Measurements from ENCODE around the gene MANBA. TPM values are rescaled to one million over a fixed set of nuclear protein-coding genes. Genes with fewer than 3 reads are reported as not detected.
"Not testable (repeated sequence)": the region's sequence is repeated elsewhere in the genome, so short reads cannot be mapped to it uniquely, and the experiment has no call there.

MANBA gene
- total RNA-seq, 6 experiments from 2014 or later, result 11.3 to 18.2 (median 13.9) TPM

DNA sequence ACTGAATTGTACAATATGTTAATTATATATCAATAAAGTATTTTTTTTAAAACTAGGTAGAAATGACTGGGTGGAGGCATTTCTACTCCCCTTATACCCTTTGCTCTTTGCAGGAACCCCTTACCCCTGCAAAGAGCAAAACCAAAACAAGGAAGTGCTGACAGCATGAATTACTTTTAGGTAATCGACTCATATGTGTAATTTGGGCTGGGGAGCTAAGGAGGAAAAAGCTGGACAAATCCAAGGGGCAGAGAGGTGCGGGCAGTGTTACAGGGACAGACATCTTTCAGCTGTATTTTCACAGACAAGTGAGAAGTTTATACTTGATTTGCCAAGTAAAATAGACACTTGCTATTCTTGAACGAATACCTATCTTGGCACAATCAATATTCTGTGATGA, 35.5 kb downstream of the MANBA start:
- 19% methylated on average over 3 of the region's 3 CpGs for WGBS (ENCODE audit: insufficient coverage, low coverage, low lambda C conversion rate, missing lambda C conversion rate)
- Histone ChIP-seq H3K9me3 (no peaks in the 10 kb centered on the region), H3K4me3 (no peak overlapping the region), H3K27me3 (no peaks in the 10 kb centered on the region), H3K27ac (no peak overlapping the region), H3K36me3 (no peaks in the 10 kb centered on the region), H3K4me1 (peaks cover 0 to 12% (median 2%) of the 10 kb centered on the region in 4 donors)
- no peak for DNase-seq
- TF ChIP-seq POLR2A (IDR thresholded peaks at IDR 0.05), result no peak
- TF ChIP-seq CTCF (IDR thresholded peaks at IDR 0.05), result no peak
- peak in 3 of 4 donors; percentile 18 to 65 (median 38) for ATAC-seq
- intact Hi-C loops (cut with DNase I), result no loop called here

GRCh38 chr4:102723511-102723910, 37.3 kb downstream of the MANBA start:
- DNase-seq, result no peak
- ATAC-seq, result no peak
- Histone ChIP-seq H3K9me3 (no peaks in the 10 kb centered on the region), H3K4me3 (no peak overlapping the region), H3K27me3 (no peaks in the 10 kb centered on the region), H3K36me3 (no peaks in the 10 kb centered on the region), H3K4me1 (peaks cover 0 to 12% (median 2%) of the 10 kb centered on the region in 4 donors), H3K27ac (no peak overlapping the region)
- intact Hi-C loops (cut with DNase I), result no loop called here
- TF ChIP-seq POLR2A (IDR thresholded peaks at IDR 0.05) (no peak), CTCF (IDR thresholded peaks at IDR 0.05) (no peak)

DNA sequence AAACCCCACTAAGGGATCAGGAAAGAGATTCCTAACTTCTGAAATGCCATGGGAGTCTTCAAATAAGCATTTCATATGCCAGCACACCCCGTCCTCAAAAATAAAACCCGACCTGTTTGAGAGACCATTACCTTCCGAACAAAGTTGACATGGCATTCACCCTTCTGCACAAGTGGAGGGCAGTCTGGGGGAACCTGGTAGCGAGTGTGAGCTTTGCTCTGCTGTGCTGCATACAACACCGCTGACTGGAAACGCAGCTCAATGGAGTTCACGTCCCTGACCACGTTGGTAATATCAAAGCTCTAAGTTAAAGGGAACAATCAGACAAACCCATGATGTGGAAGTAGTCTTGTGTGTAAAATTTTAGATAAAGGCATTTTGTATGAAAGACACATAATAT, 38.0 kb downstream of the MANBA start:
- Histone ChIP-seq H3K9me3 (no peaks in the 10 kb centered on the region), H3K27ac (no peak overlapping the region), H3K4me1 (peaks cover 0 to 18% (median 2%) of the 10 kb centered on the region in 4 donors), H3K36me3 (no peaks in the 10 kb centered on the region), H3K27me3 (no peaks in the 10 kb centered on the region), H3K4me3 (no peak overlapping the region)
- ATAC-seq (no peak), DNase-seq (no peak)
- WGBS (ENCODE audit: insufficient coverage, low coverage, low lambda C conversion rate, missing lambda C conversion rate), result 96% methylated on average over 7 of the region's 8 CpGs
- intact Hi-C loops (cut with DNase I), result no loop called here
- TF ChIP-seq CTCF (IDR thresholded peaks at IDR 0.05) (no peak), POLR2A (IDR thresholded peaks at IDR 0.05) (no peak)

DNA sequence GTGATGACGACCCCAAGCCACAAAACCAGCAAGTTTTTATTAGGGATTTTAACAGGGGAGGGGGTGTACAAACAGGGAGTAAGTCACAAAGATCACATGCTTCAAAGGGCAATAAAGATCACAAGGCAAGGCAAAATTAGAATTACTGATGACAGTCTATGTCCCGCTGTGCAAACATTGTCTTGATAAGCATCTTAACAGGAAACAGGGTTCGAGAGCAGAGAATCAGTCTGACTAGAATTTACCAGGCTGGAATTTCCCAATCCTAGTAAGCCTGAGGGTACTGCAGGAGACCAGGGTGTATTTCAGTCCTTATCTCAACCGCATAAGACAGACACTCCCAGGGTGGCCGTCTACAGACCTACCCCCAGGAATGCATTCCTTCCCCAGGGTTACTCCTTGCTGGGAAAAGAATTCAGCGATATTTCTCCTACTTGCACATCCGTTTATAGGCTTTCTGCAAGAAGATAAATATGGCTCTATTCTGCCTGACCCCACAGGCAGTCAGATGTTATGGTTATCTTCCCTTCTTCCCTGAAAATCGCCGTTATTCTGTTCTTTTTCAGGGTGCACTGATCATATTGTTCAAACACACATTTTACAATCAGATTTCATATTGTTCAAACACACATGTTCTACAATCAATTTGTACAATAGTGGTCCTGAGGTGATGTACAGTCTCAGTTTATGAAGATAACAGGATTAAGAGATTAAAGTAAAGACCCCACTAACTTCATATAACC, 41.8 kb downstream of the MANBA start:
- H3K27ac ChIP-seq; H3K4me3 ChIP-seq; H3K9me3 ChIP-seq; intact Hi-C loops (cut with DNase I); ATAC-seq; H3K27me3 ChIP-seq; DNase-seq; H3K36me3 ChIP-seq: not testable (repeated sequence)
- peaks cover 0 to 16% (median 0%) of the 10 kb centered on the region in 4 donors for H3K4me1 ChIP-seq
- 90% methylated on average over 5 of the region's 9 CpGs for WGBS (ENCODE audit: insufficient coverage, low coverage, low lambda C conversion rate, missing lambda C conversion rate)

DNA sequence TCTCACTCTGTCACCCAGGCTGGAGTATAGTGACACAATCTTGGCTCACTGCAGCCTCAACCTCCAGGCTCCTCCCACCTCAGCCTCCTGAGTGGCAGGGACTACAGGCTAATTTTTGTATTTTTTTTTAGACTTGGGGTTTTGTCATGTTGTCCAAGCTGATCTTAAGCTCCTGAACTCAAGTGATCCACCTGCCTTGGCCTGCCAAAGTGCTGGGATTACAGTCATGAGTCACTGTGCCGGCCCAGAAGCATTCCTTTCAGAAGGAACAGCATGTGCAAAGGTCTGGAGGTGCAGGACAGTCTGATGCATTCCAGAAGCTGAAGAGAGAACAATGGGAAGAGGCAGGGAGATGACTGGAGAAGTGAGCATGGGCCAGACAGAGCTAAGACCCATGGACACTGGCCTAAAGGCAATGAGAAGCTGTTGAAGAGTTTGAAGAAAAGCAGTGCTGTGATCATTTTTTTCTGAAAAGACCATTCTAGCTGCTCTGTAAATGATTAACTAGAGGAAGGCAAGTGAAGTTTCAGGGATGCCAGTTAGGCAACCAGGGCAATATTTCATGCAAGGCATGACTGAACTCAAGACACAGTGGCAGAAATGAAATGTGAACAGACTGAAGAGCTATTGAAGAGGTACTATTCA, 43.2 kb downstream of the MANBA start:
- WGBS (ENCODE audit: insufficient coverage, low coverage, low lambda C conversion rate, missing lambda C conversion rate), result 20% methylated on average over 1 of the region's 1 CpG
- peak in 1 of 3 donors; percentile 21 for DNase-seq
- H3K4me1 ChIP-seq, result peaks cover 0 to 23% (median 0%) of the 10 kb centered on the region in 4 donors
- peak; percentile 67 to 91 (median 85) for ATAC-seq
- no peaks in the 10 kb centered on the region for H3K27me3 ChIP-seq
- intact Hi-C loops (cut with DNase I), result no loop called here
- no peaks in the 10 kb centered on the region for H3K9me3 ChIP-seq
- no peak for TF ChIP-seq CTCF (IDR thresholded peaks at IDR 0.05)
- no peak for TF ChIP-seq POLR2A (IDR thresholded peaks at IDR 0.05)
- H3K27ac ChIP-seq, result peak overlapping the region in 1 of 3 donors; percentile 48
- H3K4me3 ChIP-seq, result no peak overlapping the region
- no peaks in the 10 kb centered on the region for H3K36me3 ChIP-seq
